OCI-LY7 (cell line): ENCODE results near the gene DNAH11. TPM values are rescaled to one million over a fixed set of nuclear protein-coding genes. Genes with fewer than 3 reads are reported as not detected.

ENCODE experiments used
- BruUV-seq: library from RNA; stranded (reverse); fragments of 400-500 nt; replicated peaks from 2 replicates; lab custom pipeline; 2021; lab: Mats Ljungman, UMichigan
- CTCF ChIA-PET: fragments of 300-600 bp; sonication (Branson Sonifier 250); formaldehyde crosslinking; loops from one replicate; lab custom pipeline; 2022; ENCODE audit warnings: antibody characterized with exemption; ENCODE audit not compliant: unreplicated experiment; lab: Charles Lee
- POLR2A ChIA-PET: fragments of 300-600 bp; sonication (Branson Sonifier 250); formaldehyde crosslinking; loops from one replicate; lab custom pipeline; 2022; ENCODE audit warnings: antibody characterized with exemption; lab: Charles Lee
- DNase-seq: peaks from one replicate; pipeline ENCODE4 v3.0.0-alpha.2; 2015; ENCODE audit warnings: low spot score
- H2AFZ ChIP-seq: fragments of 200-600 bp; sonication (generic), shearing (Covaris generic); 2 replicates; pipeline ENCODE4 v1.6.1; 2014; ENCODE audit warnings: mild to moderate bottlenecking, antibody characterized with exemption, low read length, moderate library complexity
- H3K27ac ChIP-seq: fragments of 200-600 bp; sonication (generic); 2 replicates; pipeline ENCODE4 v1.5.1; 2014; ENCODE audit warnings: mixed run types, low read depth, mild to moderate bottlenecking, moderate library complexity, low read length, inconsistent platforms; ENCODE audit not compliant: poor library complexity, severe bottlenecking
- H3K36me3 ChIP-seq: fragments of 200-600 bp; sonication (generic); 2 replicates; pipeline ENCODE4 v1.6.1; 2014; ENCODE audit warnings: mild to moderate bottlenecking, antibody characterized with exemption, low read length, moderate library complexity, mixed read lengths; ENCODE audit not compliant: insufficient read depth
- H3K4me1 ChIP-seq: fragments of 200-600 bp; sonication (generic); 2 replicates; pipeline ENCODE4 v1.5.1; 2014; ENCODE audit warnings: mild to moderate bottlenecking, low read length; ENCODE audit not compliant: insufficient read depth, poor library complexity, severe bottlenecking
- H3K4me2 ChIP-seq: fragments of 200-600 bp; sonication (generic); 2 replicates; pipeline ENCODE4 v1.6.1; 2014; ENCODE audit warnings: mild to moderate bottlenecking, low read length
- H3K4me3 ChIP-seq: fragments of 200-600 bp; sonication (generic); 2 replicates; pipeline ENCODE4 v1.5.1; 2014; ENCODE audit warnings: mild to moderate bottlenecking, low read depth, low read length; ENCODE audit not compliant: poor library complexity, severe bottlenecking
- H3K79me2 ChIP-seq: fragments of 200-600 bp; sonication (generic); 2 replicates; pipeline ENCODE4 v1.6.1; 2016; ENCODE audit warnings: low read depth, mild to moderate bottlenecking, low read length, moderate library complexity, mixed read lengths; ENCODE audit not compliant: insufficient read depth
- H3K9me2 ChIP-seq: fragments of 200-600 bp; sonication (generic); 2 replicates; pipeline ENCODE4 v1.6.1; 2016; ENCODE audit warnings: mild to moderate bottlenecking, low read length, mixed read lengths; ENCODE audit not compliant: insufficient read depth
- H3K9me3 ChIP-seq: fragments of 200-600 bp; sonication (generic); 2 replicates; pipeline ENCODE4 v1.6.1; 2014; ENCODE audit warnings: mild to moderate bottlenecking, mixed run types, low read length, mixed read lengths
- H4K20me1 ChIP-seq: fragments of 200-600 bp; sonication (generic); 2 replicates; pipeline ENCODE4 v1.6.1; 2014; ENCODE audit warnings: mild to moderate bottlenecking, antibody characterized with exemption, low read length, moderate library complexity, mixed read lengths; ENCODE audit not compliant: insufficient read depth
- CTCF ChIP-seq: fragments of 200-600 bp; sonication (generic); conservative IDR thresholded peaks from 2 replicates; pipeline ENCODE4 v1.5.1; 2014; ENCODE audit warnings: mild to moderate bottlenecking, antibody characterized with exemption, low read length, moderate library complexity, mixed read lengths
- EZH2phosphoT487 ChIP-seq: fragments of 200-600 bp; sonication (generic); IDR thresholded peaks from 2 replicates; pipeline ENCODE4 v1.6.1; 2018; ENCODE audit warnings: low read depth, borderline replicate concordance, mild to moderate bottlenecking, mixed run types, antibody characterized with exemption, low read length, moderate library complexity, mixed read lengths
- intact Hi-C: fragments of 100-400 bp; cut with micrococcal nuclease; formaldehyde crosslinking; loops from one replicate; pipeline ENCODE4 v1.10.0; 2022; ENCODE audit not compliant: unreplicated experiment
- total RNA-seq, 2 experiments: library from RNA; depleted of rRNA in 1 of 2; stranded (reverse); fragments of >200 nt in 1 of 2; shearing (Covaris generic) in 1 of 2; gene quantifications; 2 replicates each; pipeline ENCODE4 v1.2.3, GENCODE V29; 2014 to 2022

The DNAH11 gene
- total RNA-seq, 2 experiments from 2014 or later = not detected

- POLR2A ChIA-PET = no interaction called here
- no peaks in the 10 kb centered on the region for H3K9me2 ChIP-seq
- no peak for DNase-seq
- H3K79me2 ChIP-seq = no peaks in the 10 kb centered on the region
- TF ChIP-seq CTCF (no peak), EZH2phosphoT487 (no peak)
- CTCF ChIA-PET = no interaction called here
- no peak overlapping the region for H3K27ac ChIP-seq
- H4K20me1 ChIP-seq = no peaks in the 10 kb centered on the region
- H3K4me1 ChIP-seq = no peaks in the 10 kb centered on the region
- intact Hi-C loops = no loop called here
- no peaks in the 10 kb centered on the region for H3K9me3 ChIP-seq
- H2AFZ ChIP-seq = no peak overlapping the region
- no TSS peak for BruUV-seq
- H3K4me3 ChIP-seq = no peak overlapping the region
- no peaks in the 10 kb centered on the region for H3K36me3 ChIP-seq
- H3K4me2 ChIP-seq = no peak overlapping the region
These were observed 96.5 kb downstream of the DNAH11 start for GRCh38 chr7:21639206-21639868.

GRCh38 chr7:21640105-21640504 lies 97.3 kb downstream of the DNAH11 start:
- Histone ChIP-seq H3K27ac (no peak overlapping the region), H4K20me1 (no peaks in the 10 kb centered on the region), H3K9me3 (no peaks in the 10 kb centered on the region), H2AFZ (no peak overlapping the region), H3K79me2 (no peaks in the 10 kb centered on the region), H3K4me1 (no peaks in the 10 kb centered on the region), H3K4me3 (no peak overlapping the region), H3K36me3 (no peaks in the 10 kb centered on the region), H3K9me2 (no peaks in the 10 kb centered on the region), H3K4me2 (no peak overlapping the region)
- POLR2A ChIA-PET = no interaction called here
- intact Hi-C loops = no loop called here
- CTCF ChIA-PET = no interaction called here
- TF ChIP-seq EZH2phosphoT487 (no peak), CTCF (no peak)
- no TSS peak for BruUV-seq
- DNase-seq = no peak

- no peak overlapping the region for H3K4me3 ChIP-seq
- no peaks in the 10 kb centered on the region for H3K9me2 ChIP-seq
- CTCF ChIA-PET = no interaction called here
- no peak for DNase-seq
- intact Hi-C loops = no loop called here
- H3K4me1 ChIP-seq = no peaks in the 10 kb centered on the region
- POLR2A ChIA-PET = no interaction called here
- BruUV-seq = no TSS peak
- no peaks in the 10 kb centered on the region for H3K9me3 ChIP-seq
- no peaks in the 10 kb centered on the region for H3K79me2 ChIP-seq
- no peaks in the 10 kb centered on the region for H3K36me3 ChIP-seq
- H3K27ac ChIP-seq = no peak overlapping the region
- no peak overlapping the region for H2AFZ ChIP-seq
- no peak overlapping the region for H3K4me2 ChIP-seq
- no peak for TF ChIP-seq CTCF
- TF ChIP-seq EZH2phosphoT487 = no peak
- H4K20me1 ChIP-seq = no peaks in the 10 kb centered on the region
These were observed 98.7 kb downstream of the DNAH11 start for GRCh38 chr7:21641546-21641945.
